ENCODE measurements around the gene PSD4. TPM values are rescaled to one million over a fixed set of nuclear protein-coding genes. Genes with fewer than 3 reads are reported as not detected.

Gene PSD4
- total RNA-seq, 1 experiment from 2014 or later: 1.0 TPM

- no peaks in the 10 kb centered on the region for H3K79me1 ChIP-seq (ENCODE audit: insufficient read depth, low read depth, low read length, poor library complexity, severe bottlenecking)
- no peak overlapping the region for H4K5ac ChIP-seq (ENCODE audit: insufficient read length, low read depth, low read length)
- no peaks in the 10 kb centered on the region for H3K27me3 ChIP-seq (ENCODE audit: insufficient read depth, low read length)
- H2BK120ac ChIP-seq (ENCODE audit: low read depth, low read length, poor library complexity, severe bottlenecking): no peak overlapping the region
- no peak overlapping the region for H3K4me2 ChIP-seq (ENCODE audit: insufficient read depth, insufficient read length, low read length)
- Mint-ChIP-seq H3K4me1 (no peaks in the 10 kb centered on the region; a peak in 1 of 4 replicates), H3K27ac (no peak overlapping the region), H3K4me3 (no peak overlapping the region), H3K36me3 (ENCODE audit: insufficient read depth in 1 of 3, low read depth in 3 of 3) (peaks cover 0 to 12% (median 3%) of the 10 kb centered on the region in 3 experiments; a peak in 3 of 7 replicates), H3K27me3 (ENCODE audit: low read depth) (peaks cover 6% of the 10 kb centered on the region), H3K9me3 (peaks cover 13% of the 10 kb centered on the region in 2 experiments; a peak in 3 of 5 replicates)
- no peak overlapping the region for H4K8ac ChIP-seq (replicated peaks; ENCODE audit: insufficient read length, low read depth, low read length)
- H3K9me3 ChIP-seq (ENCODE audit: control insufficient read depth, low read depth, low read length): no peaks in the 10 kb centered on the region
- H3K79me2 ChIP-seq (ENCODE audit: insufficient read depth, low read length): no peaks in the 10 kb centered on the region
- H2AFZ ChIP-seq (ENCODE audit: low read length): no peak overlapping the region
- H2BK12ac ChIP-seq (ENCODE audit: insufficient read length, low read depth, low read length): no peak overlapping the region
- no peak overlapping the region for H3K23ac ChIP-seq (ENCODE audit: insufficient read length, low read depth, low read length)
- H2BK5ac ChIP-seq (ENCODE audit: insufficient read length, low read length): no peak overlapping the region
- H3K18ac ChIP-seq (ENCODE audit: insufficient read length, low read depth, low read length): no peak overlapping the region
- no CpG with 5 or more reads among the region's 6 CpGs for WGBS (ENCODE audit: extremely low coverage, insufficient read length, low lambda C conversion rate)
- H3K56ac ChIP-seq (ENCODE audit: insufficient read length, low read depth, low read length): no peak overlapping the region
- H3K4me1 ChIP-seq (ENCODE audit: insufficient read depth, low read length): no peaks in the 10 kb centered on the region
- H2AK5ac ChIP-seq (ENCODE audit: insufficient read length, low read length): no peak overlapping the region
- no peak overlapping the region for H3T11ph ChIP-seq (ENCODE audit: low read length)
- no peaks in the 10 kb centered on the region for H4K20me1 ChIP-seq (ENCODE audit: control insufficient read depth, insufficient read depth, insufficient read length)
- no peak for TF ChIP-seq CTCF (conservative IDR thresholded peaks at IDR 0.05)
- H3K9ac ChIP-seq (ENCODE audit: extremely low read depth, insufficient read length, low read length): no peak overlapping the region
- H2BK15ac ChIP-seq (ENCODE audit: low read depth, low read length): no peak overlapping the region
- no peaks in the 10 kb centered on the region for H3K23me2 ChIP-seq (ENCODE audit: insufficient read length, low read depth, low read length, poor library complexity, severe bottlenecking)
- no peak overlapping the region for H3K4ac ChIP-seq (ENCODE audit: low read depth, low read length)
- DNase-seq: no peak
- H3K14ac ChIP-seq (ENCODE audit: insufficient read depth, low read length): no peak overlapping the region
- no peak overlapping the region for H3K27ac ChIP-seq (ENCODE audit: insufficient read length, low read depth, low read length)
- no peak overlapping the region for H4K91ac ChIP-seq (ENCODE audit: insufficient read length, low read depth, low read length)
- H2BK20ac ChIP-seq (ENCODE audit: low read depth, low read length, poor library complexity, severe bottlenecking): no peak overlapping the region
Observed at GRCh38 chr2:113232740-113233139, 59.0 kb downstream of the PSD4 start.
